GM23248 (cell line): ENCODE results near the gene OR51G1. TPM values are rescaled to one million over a fixed set of nuclear protein-coding genes. Genes with fewer than 3 reads are reported as not detected.

Source experiments
- DNase-seq: peaks from one replicate; pipeline ENCODE4 v3.0.0-alpha.2; 2015
- H2AFZ ChIP-seq: fragments of 200-600 bp; sonication (generic); 2 replicates; pipeline ENCODE4 v1.6.1; 2016; ENCODE audit warnings: antibody characterized with exemption
- H3F3A ChIP-seq: fragments of 200-600 bp; sonication (generic); 2 replicates; pipeline ENCODE4 v1.6.1; 2016; ENCODE audit warnings: mild to moderate bottlenecking, antibody characterized with exemption, mixed run types; ENCODE audit not compliant: insufficient read depth
- H3K27ac ChIP-seq: fragments of 200-600 bp; sonication (generic); 2 replicates; pipeline ENCODE4 v1.5.1; 2016; ENCODE audit warnings: mild to moderate bottlenecking
- H3K27me3 ChIP-seq: fragments of 200-600 bp; sonication (generic); replicated peaks from 2 replicates; pipeline ENCODE4 v1.6.1; 2016; ENCODE audit warnings: mild to moderate bottlenecking; ENCODE audit not compliant: insufficient read depth
- H3K36me3 ChIP-seq: fragments of 200-600 bp; sonication (generic); 2 replicates; pipeline ENCODE4 v1.6.1; 2016; ENCODE audit warnings: low read depth, mild to moderate bottlenecking
- H3K4me1 ChIP-seq: fragments of 200-600 bp; sonication (generic); 2 replicates; pipeline ENCODE4 v1.6.1; 2016; ENCODE audit warnings: mild to moderate bottlenecking; ENCODE audit not compliant: insufficient read depth
- H3K4me2 ChIP-seq: fragments of 200-600 bp; sonication (generic); one replicate; pipeline ENCODE4 v1.6.1; 2016; ENCODE audit warnings: mild to moderate bottlenecking; ENCODE audit not compliant: unreplicated experiment
- H3K4me3 ChIP-seq: fragments of 200-600 bp; sonication (generic); 2 replicates; pipeline ENCODE4 v1.5.1; 2016; ENCODE audit warnings: mild to moderate bottlenecking
- H3K79me2 ChIP-seq: fragments of 200-600 bp; sonication (generic); 2 replicates; pipeline ENCODE4 v1.6.1; 2016; ENCODE audit warnings: mild to moderate bottlenecking; ENCODE audit not compliant: insufficient read depth
- H3K9ac ChIP-seq: fragments of 200-600 bp; sonication (generic); 2 replicates; pipeline ENCODE4 v1.6.1; 2016; ENCODE audit warnings: mild to moderate bottlenecking
- H3K9me2 ChIP-seq: fragments of 200-600 bp; sonication (generic); 2 replicates; pipeline ENCODE4 v1.6.1; 2016; ENCODE audit warnings: mixed run types, mild to moderate bottlenecking, moderate library complexity; ENCODE audit not compliant: insufficient read depth
- H3K9me3 ChIP-seq: fragments of 200-600 bp; sonication (generic); one replicate; pipeline ENCODE4 v1.6.1; 2017; ENCODE audit warnings: low read depth
- H4K20me1 ChIP-seq: fragments of 200-600 bp; sonication (generic); 2 replicates; pipeline ENCODE4 v1.6.0; 2016; ENCODE audit not compliant: insufficient read depth
- EZH2 ChIP-seq: fragments of 200-600 bp; sonication (generic); IDR thresholded peaks from 2 replicates; pipeline ENCODE4 v1.6.1; 2018; ENCODE audit warnings: antibody characterized with exemption, mild to moderate bottlenecking; ENCODE audit not compliant: insufficient read depth, poor library complexity, severe bottlenecking
- EZH2phosphoT487 ChIP-seq: fragments of 200-600 bp; sonication (generic); IDR thresholded peaks from 2 replicates; pipeline ENCODE4 v1.6.1; 2018; ENCODE audit warnings: antibody characterized with exemption, moderate library complexity, mild to moderate bottlenecking, low read depth; ENCODE audit not compliant: insufficient read depth
- WGBS, 2 experiments: methylation state at CpG; one replicate each; pipeline ENCODE4 v1.1.6; 2015 to 2017; ENCODE audit warnings: low lambda C conversion rate in 2 of 2, low coverage in 1 of 2; ENCODE audit errors: missing lambda C conversion rate in 2 of 2; 5-methylcytosine and 5-hydroxymethylcytosine counted together
- in situ Hi-C: fragments of 300-500 bp; cut with MboI; formaldehyde crosslinking; loops from 2 replicates; pipeline ENCODE4 v1.15.0; 2020
- polyA plus RNA-seq: library from polyadenylated mRNA; unstranded; fragments of >200 nt; fragmentation: Nextera tagmentation; extraction: Ambion mirVana; gene quantifications from 2 replicates; pipeline ENCODE4 v1.2.1, GENCODE V29; 2016
- total RNA-seq: library from RNA; depleted of rRNA; stranded (reverse); fragments of >200 nt; shearing (Covaris generic); gene quantifications from 2 replicates; pipeline ENCODE4 v1.2.3, GENCODE V29; 2014

Gene OR51G1
- total and polyA plus RNA-seq, 2 experiments from 2014 or later = not detected

DNA sequence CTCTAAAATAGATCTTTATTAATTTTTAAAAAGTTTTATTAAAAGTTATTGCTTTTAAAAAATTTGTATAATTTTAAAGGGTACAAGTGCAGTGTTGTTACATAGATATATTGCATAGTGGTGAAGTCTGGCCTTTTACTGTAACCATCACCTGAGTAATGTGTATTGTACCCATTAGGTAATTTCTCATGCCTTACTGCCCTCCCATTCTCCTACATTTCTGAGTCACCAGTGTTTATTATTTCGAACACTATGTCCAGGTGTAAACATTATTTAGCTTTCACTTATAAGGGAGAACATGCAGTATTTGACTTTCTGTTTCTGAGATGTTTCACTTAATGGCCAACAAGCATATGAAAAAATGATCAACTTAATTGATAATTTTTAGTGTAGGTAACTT, 2.3 kb downstream of the OR51G1 start:
- H3K4me3 ChIP-seq = no peak overlapping the region
- in situ Hi-C loops = no loop called here
- no peak overlapping the region for H3K27ac ChIP-seq
- H3K9me2 ChIP-seq = no peaks in the 10 kb centered on the region
- H3K79me2 ChIP-seq = no peaks in the 10 kb centered on the region
- no peak overlapping the region for H3K4me2 ChIP-seq
- DNase-seq = no peak
- H3K4me1 ChIP-seq = no peaks in the 10 kb centered on the region
- WGBS, 2 experiments = 0 to 2% methylated on average over 1 of the region's 1 CpG
- no peaks in the 10 kb centered on the region for H4K20me1 ChIP-seq
- no peaks in the 10 kb centered on the region for H3K9me3 ChIP-seq
- no peaks in the 10 kb centered on the region for H3K36me3 ChIP-seq
- H2AFZ ChIP-seq = no peak overlapping the region
- no peak overlapping the region for H3K9ac ChIP-seq
- H3F3A ChIP-seq = no peaks in the 10 kb centered on the region
- TF ChIP-seq EZH2 (no peak), EZH2phosphoT487 (no peak)
- H3K27me3 ChIP-seq = no peaks in the 10 kb centered on the region

DNA sequence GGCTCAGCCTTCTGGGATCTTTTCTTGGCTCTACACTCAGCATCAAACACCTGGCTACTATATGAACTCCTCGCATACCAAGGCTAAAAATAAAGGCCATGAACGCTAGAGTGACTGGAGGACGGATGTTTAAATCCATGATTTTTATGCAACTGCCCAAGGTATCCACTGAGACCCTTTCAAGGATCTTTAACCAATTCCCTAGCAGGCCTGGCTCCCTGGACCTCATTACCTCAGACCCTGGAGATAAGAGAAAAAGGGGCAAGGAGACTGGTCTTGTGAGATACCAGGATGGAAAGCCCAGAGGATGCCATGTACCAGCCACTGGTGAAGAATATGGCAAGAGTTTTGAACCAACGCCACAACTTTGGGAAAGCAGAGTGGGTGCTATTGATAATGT, 4.9 kb downstream of the OR51G1 start, which contains the start of gene OR51G2:
OR51G2 (minus strand) TSS at position 101 of the 400 bp plus-strand sequence. CDS start 3,687 bp downstream, outside the sequence.
- Histone ChIP-seq H3K9me2 (no peaks in the 10 kb centered on the region), H3K79me2 (no peaks in the 10 kb centered on the region), H3K4me3 (no peak within 1 kb of the TSS), H2AFZ (no peak within 1 kb of the TSS), H3K4me2 (no peak within 1 kb of the TSS), H3K36me3 (no peaks in the 10 kb centered on the region), H3K4me1 (no peaks in the 10 kb centered on the region), H3F3A (no peaks in the 10 kb centered on the region), H3K27me3 (no peaks in the 10 kb centered on the region), H3K27ac (no peak within 1 kb of the TSS), H3K9me3 (no peaks in the 10 kb centered on the region), H3K9ac (no peak within 1 kb of the TSS), H4K20me1 (no peaks in the 10 kb centered on the region)
- in situ Hi-C loops = no loop called here
- DNase-seq = no peak
- WGBS, 2 experiments = 9 to 13% methylated on average over 4 of the region's 4 CpGs
- TF ChIP-seq EZH2 (no peak), EZH2phosphoT487 (no peak)

DNA sequence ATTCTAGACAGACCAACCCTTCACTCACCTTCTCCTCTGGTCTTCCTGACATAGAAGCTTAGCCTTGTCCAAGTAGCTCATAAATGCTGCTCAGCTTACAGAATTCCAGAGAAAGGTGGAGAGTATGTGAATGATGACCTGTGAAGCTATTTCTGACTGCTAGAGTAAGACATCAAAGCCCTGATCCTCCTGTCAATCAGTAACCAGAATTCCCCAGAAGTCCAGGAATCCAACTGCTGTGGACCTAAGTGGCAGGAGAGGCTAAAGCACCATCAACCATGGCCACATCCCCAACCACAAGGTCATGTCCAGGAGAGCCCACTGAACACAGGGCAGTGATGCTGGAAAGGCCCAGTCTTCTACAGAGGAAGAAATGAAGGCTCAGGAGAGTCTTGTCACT, 7.6 kb downstream of the OR51G1 start:
- Histone ChIP-seq H3K4me1 (no peaks in the 10 kb centered on the region), H3K9me2 (no peaks in the 10 kb centered on the region), H2AFZ (no peak overlapping the region), H3K27ac (no peak overlapping the region), H3K36me3 (no peaks in the 10 kb centered on the region), H3K9me3 (no peaks in the 10 kb centered on the region), H3K4me2 (no peak overlapping the region), H3K4me3 (no peak overlapping the region), H3K79me2 (no peaks in the 10 kb centered on the region), H4K20me1 (no peaks in the 10 kb centered on the region), H3F3A (no peaks in the 10 kb centered on the region), H3K27me3 (no peaks in the 10 kb centered on the region), H3K9ac (no peak overlapping the region)
- TF ChIP-seq EZH2phosphoT487 (no peak), EZH2 (no peak)
- DNase-seq = no peak
- in situ Hi-C loops = no loop called here

DNA sequence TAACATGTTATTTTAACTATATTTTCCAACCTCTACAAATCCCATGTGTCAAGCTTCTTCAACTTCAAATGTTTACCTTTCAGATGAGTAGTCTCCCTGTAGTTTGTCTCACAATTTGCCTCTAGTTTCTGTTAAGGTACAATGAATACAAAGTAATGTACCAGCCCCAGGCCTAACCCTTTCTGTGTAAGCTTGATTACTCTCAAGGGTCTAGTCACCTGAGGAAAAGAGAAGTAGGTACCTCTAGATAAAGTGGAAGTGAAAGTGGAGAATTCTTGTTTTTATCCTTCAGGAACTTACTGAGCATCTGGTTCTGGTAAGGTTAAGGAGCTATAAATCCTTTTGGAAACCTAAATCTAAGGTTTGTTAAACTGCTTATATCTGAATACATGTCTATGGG, 20.7 kb downstream of the OR51G1 start, which contains the start of gene OR51A7:
OR51A7 (plus strand) TSS at position 300 of the 400 bp plus-strand sequence. CDS start 3,587 bp downstream, outside the sequence.
- Histone ChIP-seq H2AFZ (no peak within 1 kb of the TSS), H3K4me2 (no peak within 1 kb of the TSS), H3K9ac (no peak within 1 kb of the TSS), H3K4me3 (no peak within 1 kb of the TSS), H3F3A (no peaks in the 10 kb centered on the region), H3K79me2 (no peaks in the 10 kb centered on the region), H3K27me3 (no peaks in the 10 kb centered on the region), H3K4me1 (no peaks in the 10 kb centered on the region), H4K20me1 (no peaks in the 10 kb centered on the region), H3K9me3 (no peaks in the 10 kb centered on the region), H3K36me3 (no peaks in the 10 kb centered on the region), H3K9me2 (no peaks in the 10 kb centered on the region), H3K27ac (no peak within 1 kb of the TSS)
- in situ Hi-C loops = no loop called here
- DNase-seq = no peak
- no peak for TF ChIP-seq EZH2phosphoT487
- TF ChIP-seq EZH2 = no peak

DNA sequence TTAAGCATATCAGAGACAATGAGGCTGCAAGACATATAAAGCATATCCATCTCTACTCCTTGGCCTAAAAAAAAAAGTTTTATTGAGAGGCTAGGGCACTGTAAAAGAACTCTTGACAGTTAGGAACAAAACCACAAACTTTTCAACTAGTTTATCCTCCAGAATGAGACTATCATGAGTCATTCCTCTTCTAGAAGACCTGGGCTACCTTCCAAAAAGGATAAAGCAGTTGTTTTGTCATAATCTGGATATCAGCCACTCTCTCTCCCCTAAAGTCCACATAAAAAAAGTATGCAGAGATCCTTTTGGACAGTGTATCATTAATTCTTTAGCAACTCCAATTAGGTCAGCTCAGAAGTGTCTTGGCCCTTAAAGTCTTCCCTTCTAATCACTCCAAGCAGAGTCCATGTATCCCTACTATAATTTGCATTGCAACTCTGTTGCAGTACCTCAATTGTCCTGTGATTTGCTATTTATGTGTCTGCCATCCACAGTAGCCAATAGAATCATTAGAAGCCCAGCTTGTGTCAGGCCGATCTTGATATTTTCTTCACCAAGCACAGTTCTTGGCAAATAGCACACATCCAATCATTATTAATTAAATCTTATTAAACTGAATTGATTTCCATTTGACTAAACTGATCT, 32.0 kb downstream of the OR51G1 start:
- Histone ChIP-seq H3K9ac (no peak overlapping the region), H3F3A (peaks cover 12% of the 10 kb centered on the region), H3K36me3 (no peaks in the 10 kb centered on the region), H4K20me1 (no peaks in the 10 kb centered on the region), H3K4me2 (no peak overlapping the region), H3K9me3 (no peaks in the 10 kb centered on the region), H3K27ac (no peak overlapping the region), H3K4me3 (no peak overlapping the region), H3K4me1 (no peaks in the 10 kb centered on the region), H3K79me2 (no peaks in the 10 kb centered on the region), H3K27me3 (no peaks in the 10 kb centered on the region), H2AFZ (no peak overlapping the region), H3K9me2 (peaks cover 4% of the 10 kb centered on the region; the same call in 1 of the 2 replicates)
- no peak for TF ChIP-seq EZH2
- TF ChIP-seq EZH2phosphoT487 = no peak
- in situ Hi-C loops = no loop called here
- peak; percentile 90 for DNase-seq
- 63 to 71% methylated on average over 1 of the region's 1 CpG for WGBS, 2 experiments
